WTC11 (cell line): Measurements from ENCODE around the gene MAT2A. TPM values are rescaled to one million over a fixed set of nuclear protein-coding genes. Genes with fewer than 3 reads are reported as not detected.
A peak's percentile ranks its signal among the peaks of the same experiment; 100 is the strongest.
"Not testable (repeated sequence)": the region's sequence is repeated elsewhere in the genome, so short reads cannot be mapped to it uniquely, and the experiment has no call there.

Experiments
- ATAC-seq: fragments of 200-7000 bp; cut with Tn5 transposase; 2 replicates; pipeline ENCODE4 v1.10.0; 2021; ENCODE audit warnings: mild to moderate bottlenecking, moderate library complexity
- CTCF ChIA-PET: fragments of 300-600 bp; sonication (Branson Sonifier 250); formaldehyde crosslinking; loops from one replicate; lab custom pipeline; 2021; ENCODE audit warnings: antibody characterized with exemption; lab: Charles Lee
- POLR2A ChIA-PET: fragments of 350-600 bp; sonication (Branson Sonifier 250); formaldehyde crosslinking; loops from one replicate; lab custom pipeline; 2021; ENCODE audit warnings: antibody characterized with exemption; lab: Charles Lee
- DNase-seq: peaks from one replicate; pipeline ENCODE4 v3.0.0; 2021; ENCODE audit warnings: low spot score
- H3K27ac Mint-ChIP-seq: 2 replicates; pipeline ENCODE4 v1.8.0; 2021; ENCODE audit warnings: mixed read lengths
- H3K27me3 Mint-ChIP-seq: 2 replicates; pipeline ENCODE4 v1.8.0; 2021; ENCODE audit warnings: low read depth, mild to moderate bottlenecking, moderate library complexity, mixed read lengths
- H3K36me3 Mint-ChIP-seq: 2 replicates; pipeline ENCODE4 v1.8.0; 2021; ENCODE audit warnings: mixed read lengths
- H3K4me1 Mint-ChIP-seq: 2 replicates; pipeline ENCODE4 v1.8.0; 2022; ENCODE audit warnings: mixed read lengths
- H3K4me3 Mint-ChIP-seq: 2 replicates; pipeline ENCODE4 v1.8.0; 2021; ENCODE audit warnings: mild to moderate bottlenecking, moderate library complexity, mixed read lengths
- H3K9me3 Mint-ChIP-seq: 2 replicates; pipeline ENCODE4 v1.8.0; 2021; ENCODE audit warnings: mixed read lengths
- CDX4 ChIP-seq: fragments of 250-450 bp; sonication (Bioruptor Pico); IDR thresholded peaks from 2 replicates; pipeline ENCODE4 v1.9.0; 2021; ENCODE audit warnings: moderate library complexity, mild to moderate bottlenecking, inconsistent platforms, borderline replicate concordance
- ETV6 ChIP-seq: sonication (generic); formaldehyde crosslinking; IDR thresholded peaks from 2 replicates; pipeline ENCODE4 v1.8.1; 2022; ENCODE audit warnings: mild to moderate bottlenecking, missing genetic modification reagents
- HMGXB4 ChIP-seq: sonication (generic); formaldehyde crosslinking; IDR thresholded peaks from 2 replicates; pipeline ENCODE4 v1.8.1; 2023; ENCODE audit warnings: mild to moderate bottlenecking, moderate library complexity, missing genetic modification reagents
- NFATC4 ChIP-seq: fragments of 250-450 bp; sonication (Bioruptor Pico); IDR thresholded peaks from 2 replicates; pipeline ENCODE4 v1.9.0; 2021; ENCODE audit warnings: mild to moderate bottlenecking
- OVOL2 ChIP-seq: fragments of 250-450 bp; sonication (Bioruptor Pico); IDR thresholded peaks from 2 replicates; pipeline ENCODE4 v1.9.0; 2021; ENCODE audit warnings: mild to moderate bottlenecking, borderline replicate concordance
- PRRX2 ChIP-seq: fragments of 250-450 bp; sonication (Bioruptor Pico); IDR thresholded peaks from 2 replicates; pipeline ENCODE4 v1.8.0; 2021; ENCODE audit warnings: mild to moderate bottlenecking
- RELA ChIP-seq: sonication (generic); formaldehyde crosslinking; IDR thresholded peaks from 2 replicates; pipeline ENCODE4 v1.8.1; 2022; ENCODE audit warnings: missing genetic modification reagents, mild to moderate bottlenecking, borderline replicate concordance
- RORB ChIP-seq: fragments of 250-450 bp; sonication (Bioruptor Pico); IDR thresholded peaks from 2 replicates; pipeline ENCODE4 v1.9.0; 2021; ENCODE audit warnings: mild to moderate bottlenecking
- ZNF281 ChIP-seq: sonication (generic); formaldehyde crosslinking; IDR thresholded peaks from 2 replicates; pipeline ENCODE4 v1.8.0; 2023; ENCODE audit warnings: mild to moderate bottlenecking, missing genetic modification reagents
- ZNF416 ChIP-seq: fragments of 250-450 bp; sonication (Bioruptor Pico); IDR thresholded peaks from 2 replicates; pipeline ENCODE4 v1.9.0; 2021; ENCODE audit warnings: mild to moderate bottlenecking, inconsistent platforms
- ZNF532 ChIP-seq: fragments of 250-450 bp; sonication (Bioruptor Pico); IDR thresholded peaks from 2 replicates; pipeline ENCODE4 v1.9.0; 2021; ENCODE audit warnings: mild to moderate bottlenecking, borderline replicate concordance
- ZNF671 ChIP-seq: fragments of 250-450 bp; sonication (Bioruptor Pico); IDR thresholded peaks from 2 replicates; pipeline ENCODE4 v1.8.0; 2021; ENCODE audit warnings: mild to moderate bottlenecking
- total RNA-seq: library from RNA; stranded (reverse); gene quantifications from 3 replicates; pipeline ENCODE4 v1.2.3, GENCODE V29; 2021
- TF ChIP-seq, protein P1 (sequence below): fragments of 250-450 bp; sonication (Bioruptor Pico); IDR thresholded peaks from 2 replicates; pipeline ENCODE4 v1.8.0; 2021; ENCODE audit warnings: mild to moderate bottlenecking

The MAT2A gene
- total RNA-seq, 1 experiment from 2014 or later = 222 TPM

- TF ChIP-seq, protein P1, sequence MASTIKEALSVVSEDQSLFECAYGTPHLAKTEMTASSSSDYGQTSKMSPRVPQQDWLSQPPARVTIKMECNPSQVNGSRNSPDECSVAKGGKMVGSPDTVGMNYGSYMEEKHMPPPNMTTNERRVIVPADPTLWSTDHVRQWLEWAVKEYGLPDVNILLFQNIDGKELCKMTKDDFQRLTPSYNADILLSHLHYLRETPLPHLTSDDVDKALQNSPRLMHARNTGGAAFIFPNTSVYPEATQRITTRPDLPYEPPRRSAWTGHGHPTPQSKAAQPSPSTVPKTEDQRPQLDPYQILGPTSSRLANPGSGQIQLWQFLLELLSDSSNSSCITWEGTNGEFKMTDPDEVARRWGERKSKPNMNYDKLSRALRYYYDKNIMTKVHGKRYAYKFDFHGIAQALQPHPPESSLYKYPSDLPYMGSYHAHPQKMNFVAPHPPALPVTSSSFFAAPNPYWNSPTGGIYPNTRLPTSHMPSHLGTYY (CRISPR knock-in tag) = no peak
- TF ChIP-seq OVOL2 (CRISPR knock-in tag) (no peak), RORB (CRISPR knock-in tag) (no peak; the same call in 1 of the 2 replicates), ETV6 (no peak), RELA (CRISPR knock-in tag) (no peak)
- TF ChIP-seq, all 79 proteins: peak for 0
Observed at GRCh38 chr2:85542777-85543176, 3.8 kb downstream of the MAT2A start (continued).

DNA sequence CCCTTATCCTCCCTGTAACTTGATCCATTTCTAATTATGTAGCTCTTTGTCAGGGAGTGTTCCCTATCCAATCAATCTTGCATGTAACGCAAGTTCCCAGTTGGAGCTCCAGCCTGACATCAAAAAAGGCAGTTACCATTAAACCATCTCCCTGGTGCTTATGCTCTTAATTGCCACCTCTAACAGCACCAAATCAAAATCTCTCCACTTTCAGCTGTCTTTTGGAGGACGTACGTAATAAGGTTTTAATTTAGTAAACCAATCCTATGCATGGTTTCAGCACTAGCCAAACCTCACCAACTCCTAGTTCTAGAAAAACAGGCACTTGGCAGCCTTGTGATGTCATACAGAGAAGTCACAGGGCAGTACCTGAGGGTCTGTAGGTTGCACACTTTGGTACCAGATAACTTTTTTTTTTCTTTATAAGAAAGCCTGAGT is 5.3 kb downstream of the MAT2A start:
- H3K9me3 Mint-ChIP-seq, CTCF ChIA-PET, H3K4me3 Mint-ChIP-seq, DNase-seq, H3K27me3 Mint-ChIP-seq, ATAC-seq: not testable (repeated sequence)
- Mint-ChIP-seq H3K27ac (peak overlapping the region; percentile 91), H3K36me3 (peaks cover 63% of the 10 kb centered on the region), H3K4me1 (peaks cover 44% of the 10 kb centered on the region)
- POLR2A ChIA-PET = interaction anchor here (0.6 to 1.4 kb wide), 2 partner anchors 113 to 174 kb away, joined by 4 to 6 read pairs; no protein-coding TSS in a partner anchor

DNA sequence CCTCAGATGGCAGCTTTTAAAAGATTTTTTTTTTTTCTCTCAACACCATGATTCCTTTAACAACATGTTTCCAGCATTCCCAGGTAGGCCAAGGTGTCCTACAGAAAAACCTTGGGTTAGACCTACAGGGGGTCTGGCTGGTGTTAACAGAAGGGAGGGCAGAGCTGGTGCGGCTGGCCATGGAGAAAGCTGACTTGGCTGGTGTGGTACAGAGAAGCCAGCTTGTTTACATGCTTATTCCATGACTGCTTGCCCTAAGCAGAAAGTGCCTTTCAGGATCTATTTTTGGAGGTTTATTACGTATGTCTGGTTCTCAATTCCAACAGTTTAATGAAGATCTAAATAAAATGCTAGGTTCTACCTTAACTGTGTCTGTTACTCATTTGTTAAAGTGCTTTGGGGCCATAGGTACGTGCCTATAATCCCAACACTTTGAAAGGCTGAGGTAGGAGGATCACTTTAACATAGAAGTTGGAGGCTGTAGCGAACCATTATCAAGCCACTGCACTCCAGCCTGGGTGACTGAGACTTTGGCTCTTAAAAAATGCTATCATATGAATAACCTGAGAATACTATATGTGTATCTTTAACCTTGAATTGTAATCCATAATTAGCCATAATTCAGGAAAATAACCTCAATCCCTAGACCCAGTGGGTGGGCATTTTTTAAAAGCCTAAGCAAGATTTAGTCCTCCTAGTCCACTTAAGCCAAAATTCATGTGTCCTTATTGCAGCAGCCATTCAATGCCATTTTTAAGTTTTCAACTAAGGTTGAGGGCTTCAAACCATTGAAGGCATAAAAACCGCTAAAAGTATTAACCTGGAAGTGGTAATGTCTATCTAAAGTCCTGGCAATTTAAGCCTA is 6.2 kb downstream of the MAT2A start:
- H3K9me3 Mint-ChIP-seq, ATAC-seq, H3K27me3 Mint-ChIP-seq, DNase-seq, H3K4me3 Mint-ChIP-seq: not testable (repeated sequence)
- ChIA-PET POLR2A (interaction anchor here (0.8 to 2.7 kb wide), 10 partner anchors 10 to 191 kb away, joined by 3 to 15 read pairs (median 5); partner anchors contain the start of genes ELMOD3, GGCX, RETSAT and SH2D6), CTCF (interaction anchor here (1.1 to 3.8 kb wide), 9 partner anchors 16 to 154 kb away, joined by 3 to 24 read pairs (median 4); partner anchors contain the start of genes GGCX and SH2D6)
- peaks cover 48% of the 10 kb centered on the region for H3K4me1 Mint-ChIP-seq
- peak overlapping the region; percentile 84 for H3K27ac Mint-ChIP-seq
- TF ChIP-seq ZNF671 (peak; percentile 40), ZNF532 (CRISPR knock-in tag) (0 out of 2 replicates have a peak, but pooled peaks have one; percentile 10), ZNF416 (CRISPR knock-in tag) (peak; percentile 71; the same call in 1 of the 2 replicates), CDX4 (peak; percentile 63; the same call in 1 of the 2 replicates), PRRX2 (CRISPR knock-in tag) (0 out of 2 replicates have a peak, but pooled peaks have one; percentile 1), NFATC4 (peak; percentile 41; the same call in 1 of the 2 replicates)
- H3K36me3 Mint-ChIP-seq = peaks cover 63% of the 10 kb centered on the region

GRCh38 chr2:85545780-85546240 is 6.8 kb downstream of the MAT2A start:
- ChIA-PET CTCF (interaction anchor here (0.8 to 3.8 kb wide), 12 partner anchors 13 to 155 kb away, joined by 3 to 24 read pairs (median 4); partner anchors contain the start of genes GGCX and SH2D6), POLR2A (interaction anchor here (0.8 to 2.7 kb wide), 11 partner anchors 10 to 191 kb away, joined by 3 to 15 read pairs (median 4); partner anchors contain the start of genes ELMOD3, GGCX, RETSAT and SH2D6)
- Mint-ChIP-seq H3K27ac (peak overlapping the region; percentile 15; the same call in 1 of the 2 replicates), H3K9me3 (no peaks in the 10 kb centered on the region), H3K4me1 (peaks cover 43% of the 10 kb centered on the region), H3K27me3 (no peaks in the 10 kb centered on the region), H3K4me3 (no peak overlapping the region), H3K36me3 (peaks cover 62% of the 10 kb centered on the region)
- ATAC-seq (no peak), DNase-seq (no peak)
- TF ChIP-seq ZNF281 (no peak), HMGXB4 (CRISPR knock-in tag) (no peak)
